KMS-11 (cell line): ENCODE data around the gene CFAP161.

Experiments used
- H2AFZ ChIP-seq: fragments of 200-600 bp; sonication (generic); 2 replicates; pipeline ENCODE4 v1.6.1; 2016; ENCODE audit warnings: antibody characterized with exemption, mixed run types, low read depth
- H3K27ac ChIP-seq: fragments of 200-600 bp; sonication (generic); 2 replicates; pipeline ENCODE4 v1.6.1; 2016; ENCODE audit warnings: mild to moderate bottlenecking, mixed run types
- H3K27me3 ChIP-seq: fragments of 200-600 bp; sonication (generic); 2 replicates; pipeline ENCODE4 v1.6.1; 2017; ENCODE audit warnings: mild to moderate bottlenecking, low read depth, mixed run types, moderate library complexity; ENCODE audit not compliant: insufficient read depth
- H3K36me3 ChIP-seq: fragments of 200-600 bp; sonication (generic); 2 replicates; pipeline ENCODE4 v1.6.1; 2017; ENCODE audit warnings: mild to moderate bottlenecking, mixed run types; ENCODE audit not compliant: insufficient read depth
- H3K4me1 ChIP-seq: fragments of 200-600 bp; sonication (generic); 2 replicates; pipeline ENCODE4 v1.6.1; 2016; ENCODE audit warnings: mild to moderate bottlenecking, low read depth, mixed run types; ENCODE audit not compliant: poor library complexity, severe bottlenecking
- H3K4me2 ChIP-seq: fragments of 200-600 bp; sonication (generic); 2 replicates; pipeline ENCODE4 v1.7.0; 2016; ENCODE audit warnings: mild to moderate bottlenecking, mixed run types
- H3K4me3 ChIP-seq: fragments of 200-600 bp; sonication (generic); IDR thresholded peaks from 2 replicates; pipeline ENCODE4 v1.6.1; 2017; ENCODE audit warnings: low read depth, low read length, mixed read lengths; ENCODE audit not compliant: insufficient read depth
- H3K79me2 ChIP-seq: fragments of 200-600 bp; sonication (generic); 2 replicates; pipeline ENCODE4 v1.6.1; 2016; ENCODE audit warnings: low read depth, mixed run types; ENCODE audit not compliant: insufficient read depth
- H3K9ac ChIP-seq: fragments of 200-600 bp; sonication (generic); 2 replicates; pipeline ENCODE4 v1.6.1; 2016; ENCODE audit warnings: mild to moderate bottlenecking, mixed run types
- H4K20me1 ChIP-seq: fragments of 200-600 bp; sonication (generic); 2 replicates; pipeline ENCODE4 v1.6.1; 2016; ENCODE audit warnings: mild to moderate bottlenecking, mixed run types; ENCODE audit not compliant: insufficient read depth
- CTCF ChIP-seq: fragments of 200-600 bp; sonication (generic); conservative IDR thresholded peaks from 2 replicates; pipeline ENCODE4 v1.6.1; 2017; ENCODE audit warnings: low read depth, mild to moderate bottlenecking, antibody characterized with exemption, low read length, moderate library complexity, mixed read lengths

The CFAP161 gene

GRCh38 chr15:81113204-81113657 lies 20.8 kb upstream of the CFAP161 start:
- no peak overlapping the region for H3K9ac ChIP-seq
- H3K36me3 ChIP-seq = no peaks in the 10 kb centered on the region
- H3K4me2 ChIP-seq = no peak overlapping the region
- H3K4me3 ChIP-seq = no peak overlapping the region
- H3K4me1 ChIP-seq = peaks cover 17% of the 10 kb centered on the region
- H3K27me3 ChIP-seq = no peaks in the 10 kb centered on the region; the same call in 1 of the 2 replicates
- H3K79me2 ChIP-seq = no peaks in the 10 kb centered on the region
- TF ChIP-seq CTCF = no peak
- H4K20me1 ChIP-seq = no peaks in the 10 kb centered on the region
- no peak overlapping the region for H2AFZ ChIP-seq
- H3K27ac ChIP-seq = no peak overlapping the region

- no peak overlapping the region for H3K27ac ChIP-seq
- H3K9ac ChIP-seq = no peak overlapping the region
- H3K27me3 ChIP-seq = no peaks in the 10 kb centered on the region; the same call in 1 of the 2 replicates
- no peaks in the 10 kb centered on the region for H4K20me1 ChIP-seq
- peaks cover 17% of the 10 kb centered on the region for H3K4me1 ChIP-seq
- H2AFZ ChIP-seq = no peak overlapping the region
- no peak for TF ChIP-seq CTCF
- no peak overlapping the region for H3K4me3 ChIP-seq
- H3K36me3 ChIP-seq = no peaks in the 10 kb centered on the region
- no peak overlapping the region for H3K4me2 ChIP-seq
- H3K79me2 ChIP-seq = no peaks in the 10 kb centered on the region
These were observed 20.2 kb upstream of the CFAP161 start for GRCh38 chr15:81113861-81114291.

GRCh38 chr15:81115054-81115939 lies 18.8 kb upstream of the CFAP161 start:
- Histone ChIP-seq H3K27me3 (no peaks in the 10 kb centered on the region; the same call in 1 of the 2 replicates), H3K27ac (no peak overlapping the region), H2AFZ (no peak overlapping the region), H3K79me2 (no peaks in the 10 kb centered on the region), H3K4me2 (no peak overlapping the region), H4K20me1 (no peaks in the 10 kb centered on the region), H3K4me3 (no peak overlapping the region), H3K9ac (no peak overlapping the region), H3K36me3 (no peaks in the 10 kb centered on the region), H3K4me1 (peaks cover 17% of the 10 kb centered on the region)
- no peak for TF ChIP-seq CTCF

GRCh38 chr15:81117136-81117535 lies 16.9 kb upstream of the CFAP161 start:
- Histone ChIP-seq H3K27me3 (no peaks in the 10 kb centered on the region), H3K4me3 (no peak overlapping the region), H3K4me2 (no peak overlapping the region), H3K79me2 (no peaks in the 10 kb centered on the region), H2AFZ (no peak overlapping the region), H3K9ac (no peak overlapping the region), H3K27ac (no peak overlapping the region), H3K36me3 (no peaks in the 10 kb centered on the region), H4K20me1 (no peaks in the 10 kb centered on the region), H3K4me1 (peaks cover 5% of the 10 kb centered on the region)
- no peak for TF ChIP-seq CTCF
